Activated naive CD4-positive, alpha-beta T cell treated with anti-CD3 and anti-CD28 coated beads for 36 hours (primary cell): ENCODE data around the gene TDRD5. TPM values are rescaled to one million over a fixed set of nuclear protein-coding genes. Genes with fewer than 3 reads are reported as not detected.

ENCODE experiments used
- CTCF ChIA-PET: fragments of 350-600 bp; sonication (Branson Sonifier 250); formaldehyde crosslinking; loops from one replicate; lab custom pipeline; 2021; ENCODE audit warnings: antibody characterized with exemption; lab: Charles Lee
- DNase-seq: peaks from one replicate; pipeline ENCODE4 v3.0.0-alpha.2; 2020
- H3K27ac Mint-ChIP-seq: one replicate; pipeline ENCODE4 v1.8.0; 2021; ENCODE audit warnings: mild to moderate bottlenecking, mixed read lengths
- H3K27me3 Mint-ChIP-seq: one replicate; pipeline ENCODE4 v1.8.0; 2021; ENCODE audit warnings: low read depth, mixed read lengths
- H3K36me3 Mint-ChIP-seq: one replicate; pipeline ENCODE4 v1.8.0; 2021; ENCODE audit warnings: low read depth, mixed read lengths
- H3K4me1 Mint-ChIP-seq: one replicate; pipeline ENCODE4 v1.8.0; 2021; ENCODE audit warnings: low read depth, mixed read lengths
- H3K4me3 Mint-ChIP-seq: one replicate; pipeline ENCODE4 v1.8.0; 2021; ENCODE audit warnings: mild to moderate bottlenecking, moderate library complexity, mixed read lengths
- H3K9me3 Mint-ChIP-seq: one replicate; pipeline ENCODE4 v1.8.0; 2021; ENCODE audit warnings: mixed read lengths
- intact Hi-C: fragments of 100-400 bp; cut with micrococcal nuclease; formaldehyde crosslinking; loops from one replicate; pipeline ENCODE4 v1.15.1; 2023
- total RNA-seq, 2 experiments: library from RNA; stranded (reverse); gene quantifications; one replicate each; pipeline ENCODE4 v1.2.3, GENCODE V29; 2021

Gene TDRD5
- total RNA-seq: not detected

GRCh38 chr1:179591592-179592580 is at the start of gene TDRD5:
TSS of gene TDRD5 (plus strand) at chr1:179591832. CDS start at chr1:179592616, 784 bp downstream.
- Mint-ChIP-seq H3K36me3 (no peaks in the 10 kb centered on the region), H3K4me3 (no peak within 1 kb of the TSS), H3K4me1 (no peaks in the 10 kb centered on the region), H3K27me3 (peaks cover 44% of the 10 kb centered on the region), H3K9me3 (no peaks in the 10 kb centered on the region), H3K27ac (no peak within 1 kb of the TSS)
- CTCF ChIA-PET: interaction anchor here (1.2 kb wide), 1 partner anchor 218 kb away, joined by 4 read pairs; no protein-coding TSS in a partner anchor
- intact Hi-C loops: no loop called here
- no peak for DNase-seq

DNA sequence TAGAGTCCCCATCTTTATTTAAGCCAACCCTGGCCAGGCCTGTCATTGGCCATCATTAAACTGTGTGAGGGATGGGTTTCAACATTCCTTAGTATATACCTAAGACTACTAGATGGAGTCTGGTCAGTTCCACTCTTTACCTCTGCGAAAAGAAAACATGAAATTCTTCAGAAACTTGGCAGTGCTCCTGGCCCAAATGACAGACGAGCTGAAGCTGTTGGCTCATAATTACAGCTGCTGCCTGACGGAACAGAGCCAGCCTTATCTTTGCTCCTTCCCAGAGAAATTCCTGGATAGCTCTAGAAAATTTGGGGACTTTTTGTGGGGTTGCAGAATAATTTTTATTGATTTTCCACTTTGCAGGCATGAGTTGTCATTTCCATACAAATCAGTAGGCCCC is 46.3 kb upstream of the TDRD5 start:
- Mint-ChIP-seq H3K27ac (no peak overlapping the region), H3K27me3 (no peaks in the 10 kb centered on the region), H3K36me3 (no peaks in the 10 kb centered on the region), H3K4me1 (no peaks in the 10 kb centered on the region), H3K4me3 (no peak overlapping the region), H3K9me3 (no peaks in the 10 kb centered on the region)
- no peak for DNase-seq
- CTCF ChIA-PET: no interaction called here
- intact Hi-C loops: no loop called here

- Mint-ChIP-seq H3K9me3 (no peaks in the 10 kb centered on the region), H3K27me3 (no peaks in the 10 kb centered on the region), H3K36me3 (no peaks in the 10 kb centered on the region), H3K4me3 (no peak overlapping the region), H3K27ac (no peak overlapping the region), H3K4me1 (no peaks in the 10 kb centered on the region)
- CTCF ChIA-PET: interaction anchor here (0.6 kb wide), 1 partner anchor 153 kb away, joined by 3 read pairs; no protein-coding TSS in a partner anchor
- DNase-seq: no peak
- intact Hi-C loops: no loop called here
Measured at GRCh38 chr1:179547021-179547535, 44.6 kb upstream of the TDRD5 start.

GRCh38 chr1:179548666-179549367 is 42.8 kb upstream of the TDRD5 start:
- Mint-ChIP-seq H3K27me3 (no peaks in the 10 kb centered on the region), H3K4me1 (no peaks in the 10 kb centered on the region), H3K27ac (no peak overlapping the region), H3K9me3 (no peaks in the 10 kb centered on the region), H3K4me3 (no peak overlapping the region), H3K36me3 (no peaks in the 10 kb centered on the region)
- CTCF ChIA-PET: no interaction called here
- DNase-seq: no peak
- intact Hi-C loops: no loop called here

DNA sequence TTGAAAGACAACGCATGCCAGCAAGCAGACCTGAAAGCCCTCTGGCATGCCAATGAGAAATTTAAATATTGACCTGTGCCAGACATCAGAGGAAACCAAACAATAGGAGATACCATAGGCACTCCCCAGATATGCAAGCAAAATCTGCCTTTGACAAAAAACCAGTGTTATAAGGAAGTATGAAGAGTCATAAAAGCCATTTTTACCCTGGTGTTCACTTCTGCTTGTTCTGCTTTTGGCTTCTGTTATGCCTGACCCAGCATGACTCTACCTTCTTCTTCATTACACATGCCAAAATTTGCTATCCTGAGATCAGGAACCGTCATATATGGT is 42.3 kb upstream of the TDRD5 start:
- no peaks in the 10 kb centered on the region for H3K27me3 Mint-ChIP-seq
- H3K27ac Mint-ChIP-seq: no peak overlapping the region
- H3K36me3 Mint-ChIP-seq: no peaks in the 10 kb centered on the region
- intact Hi-C loops: no loop called here
- H3K4me3 Mint-ChIP-seq: no peak overlapping the region
- H3K4me1 Mint-ChIP-seq: no peaks in the 10 kb centered on the region
- CTCF ChIA-PET: no interaction called here
- no peak for DNase-seq
- H3K9me3 Mint-ChIP-seq: no peaks in the 10 kb centered on the region

GRCh38 chr1:179550746-179551682 is 40.6 kb upstream of the TDRD5 start:
- no peak for DNase-seq
- Mint-ChIP-seq H3K27ac (no peak overlapping the region), H3K9me3 (no peaks in the 10 kb centered on the region), H3K4me3 (no peak overlapping the region), H3K4me1 (no peaks in the 10 kb centered on the region), H3K27me3 (no peaks in the 10 kb centered on the region), H3K36me3 (no peaks in the 10 kb centered on the region)
- intact Hi-C loops: no loop called here
- CTCF ChIA-PET: interaction anchor here (1.0 kb wide), 1 partner anchor 49 kb away, joined by 3 read pairs; no protein-coding TSS in a partner anchor

GRCh38 chr1:179554427-179554826 is 37.2 kb upstream of the TDRD5 start:
- DNase-seq: no peak
- intact Hi-C loops: no loop called here
- Mint-ChIP-seq H3K27me3 (no peaks in the 10 kb centered on the region), H3K4me3 (no peak overlapping the region), H3K36me3 (no peaks in the 10 kb centered on the region), H3K4me1 (no peaks in the 10 kb centered on the region), H3K9me3 (no peaks in the 10 kb centered on the region), H3K27ac (no peak overlapping the region)
- CTCF ChIA-PET: no interaction called here

- DNase-seq: no peak
- H3K4me1 Mint-ChIP-seq: no peaks in the 10 kb centered on the region
- intact Hi-C loops: no loop called here
- H3K9me3 Mint-ChIP-seq: no peaks in the 10 kb centered on the region
- no peaks in the 10 kb centered on the region for H3K36me3 Mint-ChIP-seq
- H3K27ac Mint-ChIP-seq: no peak overlapping the region
- no peaks in the 10 kb centered on the region for H3K27me3 Mint-ChIP-seq
- no peak overlapping the region for H3K4me3 Mint-ChIP-seq
- CTCF ChIA-PET: no interaction called here
Measured at GRCh38 chr1:179558078-179558477, 33.6 kb upstream of the TDRD5 start.

DNA sequence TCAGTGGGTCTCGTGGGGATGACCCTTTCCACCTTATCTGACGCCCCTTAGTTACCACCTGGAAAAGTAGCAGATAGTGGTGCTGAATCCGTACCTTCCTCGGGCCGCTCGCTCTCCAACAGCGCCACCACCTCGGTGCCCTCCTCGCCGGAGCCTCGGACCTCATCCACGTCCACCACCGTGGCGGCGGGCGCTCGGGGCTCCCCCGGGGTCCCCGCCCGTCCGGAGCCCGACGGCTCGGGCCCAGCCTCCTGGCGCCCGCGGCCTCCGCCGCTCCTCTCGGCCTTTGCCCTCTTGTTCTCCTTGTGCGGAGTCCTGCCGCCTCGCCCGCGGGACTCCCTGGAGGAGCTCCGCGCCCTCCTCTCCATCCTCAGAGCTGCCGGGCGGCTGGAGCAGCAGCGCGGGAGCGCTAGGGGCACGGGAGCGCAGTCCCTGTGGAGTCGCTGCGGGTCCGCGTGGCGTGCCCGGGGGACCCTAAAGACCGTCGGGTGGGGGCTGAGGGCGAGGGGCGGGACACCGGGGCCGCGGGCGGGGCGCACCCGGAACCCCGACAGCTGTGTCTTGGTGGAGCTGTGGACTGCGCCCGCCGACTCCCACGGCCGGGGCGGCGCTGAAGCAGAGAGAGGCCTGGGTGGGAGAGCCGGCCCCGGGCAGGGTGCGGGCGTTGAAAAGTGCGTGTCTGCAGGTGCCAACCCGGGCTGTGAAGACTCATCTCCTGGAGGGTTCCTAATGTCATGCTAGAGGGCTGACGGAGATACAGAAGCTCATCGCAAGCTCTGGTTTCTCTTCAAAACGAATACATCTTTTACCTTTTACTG is 15.9 kb upstream of the TDRD5 start, which contains the start of gene NPHS2:
Gene NPHS2, minus strand, starts transcription at position 452 of the 818 bp plus-strand sequence. Its CDS starts 84 bp downstream, at position 368.
- intact Hi-C loops: no loop called here
- CTCF ChIA-PET: no interaction called here
- H3K4me1 Mint-ChIP-seq: peaks cover 5% of the 10 kb centered on the region
- no peak within 1 kb of the TSS for H3K4me3 Mint-ChIP-seq
- no peaks in the 10 kb centered on the region for H3K36me3 Mint-ChIP-seq
- H3K9me3 Mint-ChIP-seq: no peaks in the 10 kb centered on the region
- no peak within 1 kb of the TSS for H3K27ac Mint-ChIP-seq
- DNase-seq: no peak
- H3K27me3 Mint-ChIP-seq: peaks cover 47% of the 10 kb centered on the region

- no peak overlapping the region for H3K4me3 Mint-ChIP-seq
- H3K9me3 Mint-ChIP-seq: no peaks in the 10 kb centered on the region
- H3K27me3 Mint-ChIP-seq: peaks cover 47% of the 10 kb centered on the region
- peaks cover 5% of the 10 kb centered on the region for H3K4me1 Mint-ChIP-seq
- no peaks in the 10 kb centered on the region for H3K36me3 Mint-ChIP-seq
- CTCF ChIA-PET: no interaction called here
- intact Hi-C loops: no loop called here
- no peak for DNase-seq
- H3K27ac Mint-ChIP-seq: no peak overlapping the region
Measured at GRCh38 chr1:179576509-179576908, 15.1 kb upstream of the TDRD5 start.

DNA sequence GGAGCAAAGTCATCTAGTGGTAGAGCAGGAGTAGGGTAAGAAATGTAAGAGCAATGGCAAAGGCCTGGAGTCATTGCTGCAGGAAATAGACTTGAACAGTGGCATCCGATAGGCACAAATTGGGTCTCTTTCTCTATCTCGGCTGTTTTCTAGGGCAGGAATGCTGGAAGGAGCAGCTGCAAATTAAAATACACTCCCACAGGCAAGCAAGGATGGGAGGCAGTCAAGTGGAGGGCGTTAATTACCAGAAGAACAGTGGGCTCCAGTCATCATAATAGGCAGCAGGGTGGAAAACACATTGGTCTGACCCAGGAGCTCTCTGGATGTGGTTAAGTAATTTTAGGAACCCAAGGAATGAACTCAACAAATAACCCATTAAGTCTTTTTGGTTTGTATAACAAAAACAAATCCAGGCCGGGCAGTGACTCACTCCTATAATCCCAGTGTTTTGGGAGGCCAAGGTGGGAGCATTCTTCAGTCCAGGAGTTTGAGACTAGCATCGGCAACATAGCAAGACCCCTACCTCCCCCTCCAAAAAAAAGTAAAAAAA is 7.8 kb upstream of the TDRD5 start:
- DNase-seq: no peak
- intact Hi-C loops: no loop called here
- Mint-ChIP-seq H3K27ac (no peak overlapping the region), H3K4me1 (peaks cover 3% of the 10 kb centered on the region), H3K9me3 (no peaks in the 10 kb centered on the region), H3K4me3 (no peak overlapping the region), H3K36me3 (no peaks in the 10 kb centered on the region), H3K27me3 (peaks cover 50% of the 10 kb centered on the region)
- CTCF ChIA-PET: no interaction called here
